GM19324 (cell line): ENCODE data around the gene HYAL4.
A peak's percentile ranks its signal among the peaks of the same experiment; 100 is the strongest.
"Not testable (repeated sequence)": the region's sequence is repeated elsewhere in the genome, so short reads cannot be mapped to it uniquely, and the experiment has no call there.

Experiments
- ATAC-seq: cut with Tn5 transposase; IDR thresholded peaks from one replicate; pipeline ENCODE4 v1.9.1; 2021; ENCODE audit warnings: mild to moderate bottlenecking, moderate library complexity; ENCODE audit not compliant: unreplicated experiment, low FRiP score

The HYAL4 gene, protein sequence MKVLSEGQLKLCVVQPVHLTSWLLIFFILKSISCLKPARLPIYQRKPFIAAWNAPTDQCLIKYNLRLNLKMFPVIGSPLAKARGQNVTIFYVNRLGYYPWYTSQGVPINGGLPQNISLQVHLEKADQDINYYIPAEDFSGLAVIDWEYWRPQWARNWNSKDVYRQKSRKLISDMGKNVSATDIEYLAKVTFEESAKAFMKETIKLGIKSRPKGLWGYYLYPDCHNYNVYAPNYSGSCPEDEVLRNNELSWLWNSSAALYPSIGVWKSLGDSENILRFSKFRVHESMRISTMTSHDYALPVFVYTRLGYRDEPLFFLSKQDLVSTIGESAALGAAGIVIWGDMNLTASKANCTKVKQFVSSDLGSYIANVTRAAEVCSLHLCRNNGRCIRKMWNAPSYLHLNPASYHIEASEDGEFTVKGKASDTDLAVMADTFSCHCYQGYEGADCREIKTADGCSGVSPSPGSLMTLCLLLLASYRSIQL

GRCh38 chr7:123844712-123845219 is at the start of gene HYAL4:
HYAL4 (plus strand) TSS chr7:123845169; CDS start chr7:123868274, 23,105 bp downstream.
- no peak for ATAC-seq

GRCh38 chr7:123795917-123796316 is 49.1 kb upstream of the HYAL4 start:
- no peak for ATAC-seq

- no peak for ATAC-seq
Measured at GRCh38 chr7:123796568-123796967, 48.4 kb upstream of the HYAL4 start.

GRCh38 chr7:123797673-123798531 is 47.1 kb upstream of the HYAL4 start:
- no peak for ATAC-seq

DNA sequence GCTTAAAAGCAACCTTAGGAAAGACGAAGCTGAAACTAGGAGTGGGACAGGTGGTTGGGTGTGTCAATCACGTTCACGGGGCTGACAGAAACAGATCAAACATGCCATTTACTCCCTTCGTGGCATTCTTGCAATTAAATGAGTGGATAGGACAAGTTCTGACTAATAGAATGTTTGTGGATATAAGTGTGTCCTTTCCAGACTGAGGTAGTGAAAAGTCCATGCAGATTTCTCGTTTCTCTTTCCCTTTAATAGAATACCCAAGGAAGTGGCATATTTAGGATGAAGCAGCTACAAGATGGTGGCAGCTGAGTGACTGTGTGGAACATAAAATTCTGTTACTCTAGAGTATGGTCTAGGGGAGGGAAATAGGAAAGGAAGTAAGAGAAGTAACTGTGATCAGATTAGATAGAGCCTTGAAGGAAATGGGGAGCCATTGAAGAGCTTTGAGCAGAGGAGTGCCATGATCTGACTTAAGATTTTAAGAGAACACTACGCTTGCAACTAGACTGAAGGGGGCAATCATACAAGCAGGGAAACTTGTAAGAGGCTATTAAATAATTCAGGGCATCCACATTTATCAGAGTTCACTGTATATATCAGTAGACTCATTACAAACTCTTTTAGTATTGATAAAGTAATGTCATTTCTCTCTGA is 46.3 kb upstream of the HYAL4 start:
- no peak for ATAC-seq

DNA sequence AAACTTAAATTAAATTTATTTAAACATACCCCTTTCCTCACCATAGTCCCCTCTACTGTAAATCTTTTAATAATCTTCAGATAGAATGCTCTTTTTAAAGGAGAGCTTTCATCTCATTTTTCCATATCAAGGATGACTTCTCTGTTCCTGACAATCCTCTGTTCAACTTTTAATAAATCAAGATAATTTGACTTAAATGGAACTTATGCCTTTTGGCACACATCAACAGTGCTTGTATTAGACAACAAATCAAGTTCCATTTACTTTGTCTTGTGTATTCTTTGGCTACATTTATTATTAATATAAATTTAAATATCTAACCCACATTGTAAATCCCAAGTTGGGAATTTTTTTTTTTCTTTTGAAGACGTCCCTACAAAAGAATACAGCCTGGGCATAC is 42.7 kb upstream of the HYAL4 start:
- no peak for ATAC-seq

DNA sequence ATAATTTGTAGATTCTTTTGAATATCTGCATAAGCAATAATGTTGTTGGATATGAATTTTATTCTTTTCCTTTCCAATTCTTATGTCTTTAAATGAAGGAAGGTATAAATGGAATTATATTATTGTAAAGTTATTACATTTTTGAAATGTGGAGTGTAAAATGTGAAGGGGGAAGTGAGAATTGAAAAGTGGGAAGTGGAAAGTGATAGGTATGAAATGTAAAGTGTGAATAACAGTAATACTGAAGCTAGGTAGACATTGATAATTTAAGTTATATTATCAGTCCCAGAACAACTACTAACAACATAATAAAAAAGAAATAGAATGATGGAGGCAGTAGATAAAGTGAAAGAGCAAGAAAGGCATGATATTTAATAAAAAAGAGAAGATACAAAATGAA is 39.7 kb upstream of the HYAL4 start:
- no peak for ATAC-seq

DNA sequence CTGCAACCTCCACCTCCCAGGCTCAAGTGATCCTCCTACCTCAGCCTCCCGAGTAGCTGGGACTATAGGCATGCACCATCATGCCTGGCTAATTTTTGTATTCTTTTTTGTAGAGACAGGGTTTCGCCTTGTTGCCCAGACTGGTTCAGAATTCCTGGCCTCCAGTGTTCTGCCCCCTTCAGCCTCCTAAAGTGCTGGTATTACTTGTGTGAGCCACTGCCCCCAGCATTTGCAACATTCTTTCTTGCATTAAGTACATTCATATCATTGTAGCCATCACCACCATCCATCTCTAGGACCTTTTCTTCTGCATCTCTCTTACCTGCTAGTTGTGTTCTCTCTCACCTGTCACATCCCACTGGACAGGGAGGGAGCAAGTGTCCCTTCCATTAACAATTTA is 35.5 kb upstream of the HYAL4 start:
- ATAC-seq = no peak

DNA sequence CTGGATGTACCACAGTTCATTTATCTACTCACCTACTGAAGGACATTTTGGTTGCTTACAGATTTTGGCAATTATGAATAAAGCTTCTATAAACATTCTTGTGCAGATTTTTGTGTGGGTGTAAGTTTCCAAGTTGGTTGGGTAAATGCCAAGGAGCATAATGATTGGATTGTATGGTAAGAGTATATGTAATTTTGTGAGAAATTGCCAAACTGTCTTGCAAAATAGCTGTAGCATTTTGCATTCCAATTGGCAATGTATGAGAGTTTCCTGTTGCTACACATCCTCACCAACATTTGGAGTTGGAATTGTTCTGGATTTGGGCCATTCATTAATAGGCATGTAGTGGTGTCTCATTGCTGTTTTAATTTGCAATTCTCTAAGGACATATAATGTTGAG is 33.9 kb upstream of the HYAL4 start:
- ATAC-seq = no peak

DNA sequence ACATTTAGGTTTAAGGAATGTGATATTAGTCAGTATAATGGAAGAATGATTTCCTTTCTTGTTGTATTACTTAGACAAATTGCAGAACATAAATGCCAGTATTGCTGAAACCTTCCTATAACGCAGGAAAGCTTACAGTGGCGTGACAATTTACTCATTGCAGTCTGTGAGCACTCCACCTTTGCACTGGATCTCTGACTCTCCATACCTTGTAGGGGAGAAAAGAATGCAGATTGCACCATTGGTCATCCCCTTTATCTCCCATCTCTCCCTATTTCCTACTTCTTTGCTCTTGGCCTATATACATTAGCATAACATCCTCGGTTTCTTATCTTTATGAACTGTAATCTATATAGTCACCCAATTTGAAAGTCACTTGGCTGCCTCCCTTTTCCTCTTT is 28.1 kb upstream of the HYAL4 start:
- no peak for ATAC-seq

- ATAC-seq = no peak
Measured at GRCh38 chr7:123819001-123819400, 26.0 kb upstream of the HYAL4 start.

DNA sequence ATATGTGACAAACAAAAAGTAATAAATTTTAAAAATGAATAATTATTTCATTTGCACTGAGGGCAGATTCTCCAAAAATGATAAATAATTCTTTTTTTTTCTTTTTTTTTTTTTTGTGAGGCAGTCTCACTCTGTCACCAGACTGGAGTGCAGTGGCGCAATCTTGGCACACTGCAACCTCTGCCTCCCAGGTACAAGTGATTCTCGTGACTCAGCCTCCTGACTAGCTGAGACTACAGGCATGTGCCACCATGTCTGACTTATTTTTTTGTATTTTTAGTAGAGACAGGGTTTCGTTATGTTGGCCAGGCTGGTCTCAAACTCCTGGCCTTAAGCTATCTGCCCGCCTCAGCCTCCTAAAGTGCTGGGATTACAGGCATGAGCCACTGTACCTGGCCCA is 25.2 kb upstream of the HYAL4 start:
- not testable (repeated sequence) for ATAC-seq

GRCh38 chr7:123820864-123821263 is 24.1 kb upstream of the HYAL4 start:
- ATAC-seq = no peak

- no peak for ATAC-seq
Measured at GRCh38 chr7:123821320-123821719, 23.6 kb upstream of the HYAL4 start.

- ATAC-seq = peak; percentile 93
Measured at GRCh38 chr7:123823898-123824753, 20.8 kb upstream of the HYAL4 start.

- ATAC-seq = peak; percentile 32
Measured at GRCh38 chr7:123824754-123825067, 20.3 kb upstream of the HYAL4 start.

- ATAC-seq = no peak
Measured at GRCh38 chr7:123828805-123829204, 16.2 kb upstream of the HYAL4 start.

DNA sequence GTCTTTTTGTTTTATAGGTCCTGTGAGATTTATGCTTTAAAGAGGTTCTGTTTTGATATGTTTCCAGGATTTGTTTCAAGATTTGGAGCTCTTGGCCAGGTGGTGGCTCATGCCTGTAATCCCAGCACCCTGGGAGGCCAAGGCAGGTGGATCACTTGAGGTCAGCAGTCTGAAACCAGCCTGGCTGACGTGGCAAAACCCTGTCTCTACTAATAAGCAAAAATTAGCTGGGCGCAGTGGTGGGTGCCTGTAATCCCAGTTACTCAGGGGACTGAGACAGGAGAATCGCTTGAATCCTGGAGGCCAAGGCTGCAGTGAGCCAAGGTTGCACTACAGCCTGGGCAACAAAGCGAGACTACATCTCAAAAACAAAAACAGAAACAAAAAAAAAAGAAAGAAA is 8.3 kb upstream of the HYAL4 start:
- ATAC-seq = no peak

DNA sequence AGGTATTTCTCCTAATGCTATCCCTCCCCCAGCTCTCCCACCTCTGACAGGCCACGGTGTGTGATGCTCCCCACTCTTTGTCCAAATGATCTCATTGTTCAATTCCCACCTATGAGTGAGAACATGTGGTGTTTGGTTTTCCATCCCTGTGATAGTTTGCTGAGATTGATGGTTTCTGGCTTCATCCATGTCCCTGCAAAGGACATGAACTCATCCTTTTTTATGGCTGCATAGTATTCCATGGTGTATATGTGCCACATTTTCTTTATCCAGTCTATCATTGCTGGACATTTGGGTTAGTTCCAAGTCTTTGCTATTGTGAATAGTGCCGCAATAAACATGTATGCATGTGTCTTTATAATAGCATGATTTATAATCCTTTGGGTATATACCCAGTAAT is 5.9 kb upstream of the HYAL4 start:
- not testable (repeated sequence) for ATAC-seq

- not testable (repeated sequence) for ATAC-seq
Measured at GRCh38 chr7:123844142-123844541, 827 bp upstream of the HYAL4 start.
